ENCODE results near the gene SWI5. TPM values are rescaled to one million over a fixed set of nuclear protein-coding genes. Genes with fewer than 3 reads are reported as not detected.
A peak's percentile ranks its signal among the peaks of the same experiment; 100 is the strongest.

Gene SWI5
- total RNA-seq, 1 donor from 2014 or later, result 16.2 TPM

- peak overlapping the region; percentile 98 for H3K27ac ChIP-seq (replicated peaks)
- H3K27me3 ChIP-seq (ENCODE audit: low read depth), result no peaks in the 10 kb centered on the region
- no peaks in the 10 kb centered on the region for H3K9me3 ChIP-seq (replicated peaks)
- peaks cover 55% of the 10 kb centered on the region for H3K4me1 ChIP-seq
- H3K4me3 ChIP-seq, result peak overlapping the region; percentile 86
- intact Hi-C loops (cut with micrococcal nuclease), result no loop called here
- H3K36me3 ChIP-seq, result peaks cover 50% of the 10 kb centered on the region
- TF ChIP-seq CTCF (IDR thresholded peaks at IDR 0.05; ENCODE audit: borderline replicate concordance), result no peak
- DNase-seq, result no peak
Observed at GRCh38 chr9:128323212-128323730, 47.2 kb downstream of the SWI5 start.

- intact Hi-C loops (cut with micrococcal nuclease), result no loop called here
- no peak for TF ChIP-seq CTCF (IDR thresholded peaks at IDR 0.05; ENCODE audit: borderline replicate concordance)
- DNase-seq, result no peak
- Histone ChIP-seq H3K9me3 (replicated peaks) (no peaks in the 10 kb centered on the region), H3K4me1 (peaks cover 55% of the 10 kb centered on the region), H3K27me3 (ENCODE audit: low read depth) (no peaks in the 10 kb centered on the region), H3K4me3 (peak overlapping the region; percentile 86), H3K36me3 (peaks cover 51% of the 10 kb centered on the region), H3K27ac (replicated peaks) (no peak overlapping the region)
Observed at GRCh38 chr9:128323791-128324190, 47.7 kb downstream of the SWI5 start.

GRCh38 chr9:128324401-128324800 is 48.3 kb downstream of the SWI5 start:
- Histone ChIP-seq H3K4me3 (no peak overlapping the region), H3K36me3 (peaks cover 45% of the 10 kb centered on the region), H3K4me1 (peaks cover 55% of the 10 kb centered on the region), H3K27me3 (ENCODE audit: low read depth) (no peaks in the 10 kb centered on the region), H3K27ac (replicated peaks) (no peak overlapping the region), H3K9me3 (replicated peaks) (no peaks in the 10 kb centered on the region)
- intact Hi-C loops (cut with micrococcal nuclease), result no loop called here
- TF ChIP-seq CTCF (IDR thresholded peaks at IDR 0.05; ENCODE audit: borderline replicate concordance), result no peak
- DNase-seq, result no peak

GRCh38 chr9:128325629-128326028 is 49.6 kb downstream of the SWI5 start:
- H3K36me3 ChIP-seq, result peaks cover 40% of the 10 kb centered on the region
- intact Hi-C loops (cut with micrococcal nuclease), result no loop called here
- H3K27ac ChIP-seq (replicated peaks), result peak overlapping the region; percentile 37

GRCh38 chr9:128333451-128333869 is 57.4 kb downstream of the SWI5 start:
- Histone ChIP-seq H3K4me3 (no peak overlapping the region), H3K27ac (replicated peaks) (no peak overlapping the region), H3K4me1 (no peaks in the 10 kb centered on the region), H3K36me3 (peaks cover 27% of the 10 kb centered on the region), H3K27me3 (ENCODE audit: low read depth) (no peaks in the 10 kb centered on the region), H3K9me3 (replicated peaks) (no peaks in the 10 kb centered on the region)
- DNase-seq, result no peak
- intact Hi-C loops (cut with micrococcal nuclease), result no loop called here
- no peak for TF ChIP-seq CTCF (IDR thresholded peaks at IDR 0.05; ENCODE audit: borderline replicate concordance)

More at GRCh38 chr9:128325629-128326028, 49.6 kb downstream of the SWI5 start:
- H3K4me1 ChIP-seq, result peaks cover 55% of the 10 kb centered on the region
- no peaks in the 10 kb centered on the region for H3K27me3 ChIP-seq (ENCODE audit: low read depth)
- DNase-seq, result no peak
- no peak for TF ChIP-seq CTCF (IDR thresholded peaks at IDR 0.05; ENCODE audit: borderline replicate concordance)
- H3K9me3 ChIP-seq (replicated peaks), result no peaks in the 10 kb centered on the region
- no peak overlapping the region for H3K4me3 ChIP-seq
